Pulmonary artery endothelial cell (primary cell): ENCODE measurements around the gene NTN4. TPM values are rescaled to one million over a fixed set of nuclear protein-coding genes. Genes with fewer than 3 reads are reported as not detected.
"Not testable (repeated sequence)": the region's sequence is repeated elsewhere in the genome, so short reads cannot be mapped to it uniquely, and the experiment has no call there.

Experiments used
- DNase-seq: peaks from one replicate; pipeline ENCODE4 v3.0.0-alpha.2; 2011; ENCODE audit warnings: low read depth, low spot score
- total RNA-seq: library from RNA; depleted of rRNA; stranded (reverse); fragments of >200 nt; gene quantifications from 2 replicates; pipeline ENCODE4 v1.2.3, GENCODE V29; 2014

NTN4 gene
- total RNA-seq, 1 donor from 2014 or later, result 122 TPM

DNA sequence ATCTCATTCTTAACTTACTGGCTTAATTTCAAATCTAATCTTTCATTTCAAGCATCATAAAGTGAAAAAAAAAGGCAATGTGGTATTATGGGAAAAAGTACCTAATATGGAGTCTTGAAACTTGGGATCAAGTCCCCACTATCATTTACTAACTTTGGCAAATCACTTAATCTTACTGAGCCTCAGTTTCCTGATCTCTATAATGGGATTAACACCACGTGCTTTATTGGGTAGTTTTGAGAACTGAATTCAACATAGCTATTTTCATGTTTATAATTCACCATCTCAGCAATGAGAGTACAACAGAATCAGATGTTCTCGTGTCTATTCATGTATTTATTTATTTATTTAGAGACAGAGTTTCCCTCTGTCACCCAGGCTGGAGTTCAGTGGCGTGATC is 78.3 kb downstream of the NTN4 start:
- no peak for DNase-seq

DNA sequence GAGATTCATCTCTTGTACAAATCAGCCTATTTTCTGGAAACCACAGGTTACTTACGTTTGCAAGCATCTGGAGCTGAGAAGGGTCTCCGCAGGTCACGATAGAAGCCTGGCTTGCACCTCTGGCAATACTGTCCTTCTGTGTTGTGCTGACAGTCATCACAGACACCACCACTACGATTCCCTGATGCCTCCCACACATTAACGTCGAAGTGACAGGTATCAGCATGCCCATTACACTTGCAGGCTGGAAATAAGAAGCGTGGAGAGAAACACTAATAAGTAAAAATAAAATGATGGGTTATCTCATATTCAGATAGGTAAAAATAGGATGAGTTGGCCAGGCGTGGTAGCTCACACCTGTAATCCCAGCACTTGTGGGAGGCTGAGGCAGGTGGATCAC is 80.2 kb downstream of the NTN4 start:
- no peak for DNase-seq

DNA sequence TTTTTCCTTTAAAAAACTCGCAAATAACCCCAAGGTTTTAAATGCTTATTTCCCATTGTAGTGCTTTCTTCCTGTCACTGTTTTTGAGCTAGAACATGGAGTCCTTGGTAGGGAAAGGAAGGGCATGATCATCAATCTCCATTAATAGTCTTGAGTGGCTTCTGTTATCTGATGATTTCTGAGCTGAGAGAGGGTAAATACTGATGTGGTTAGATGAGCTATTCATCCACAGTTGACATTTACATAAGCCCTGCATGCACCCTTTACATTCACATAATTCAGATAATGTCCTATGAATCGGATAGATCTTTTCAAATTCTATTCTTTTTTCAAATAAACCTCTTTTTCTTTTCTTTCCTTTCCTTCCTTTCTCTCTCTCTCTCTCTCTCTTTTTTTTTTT is 81.4 kb downstream of the NTN4 start:
- no peak for DNase-seq

DNA sequence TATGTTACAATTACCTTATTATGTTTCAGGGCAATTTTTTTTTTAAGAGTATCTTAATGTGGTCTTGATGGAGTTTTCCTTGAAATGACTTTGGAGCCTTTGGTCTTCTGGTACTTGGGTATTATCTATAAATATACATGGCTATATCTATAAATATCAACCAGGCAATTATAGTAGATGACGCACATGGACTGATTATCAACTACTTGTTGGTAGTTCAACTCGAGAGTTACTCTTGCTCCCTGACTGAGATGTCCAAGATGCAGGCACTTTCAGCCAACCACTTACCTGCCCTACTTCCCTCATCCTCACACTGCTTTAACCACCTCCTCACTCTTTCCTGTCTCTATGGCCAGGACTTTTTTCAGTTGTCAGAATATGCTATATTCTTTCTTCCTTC is 85.4 kb downstream of the NTN4 start:
- no peak for DNase-seq

DNA sequence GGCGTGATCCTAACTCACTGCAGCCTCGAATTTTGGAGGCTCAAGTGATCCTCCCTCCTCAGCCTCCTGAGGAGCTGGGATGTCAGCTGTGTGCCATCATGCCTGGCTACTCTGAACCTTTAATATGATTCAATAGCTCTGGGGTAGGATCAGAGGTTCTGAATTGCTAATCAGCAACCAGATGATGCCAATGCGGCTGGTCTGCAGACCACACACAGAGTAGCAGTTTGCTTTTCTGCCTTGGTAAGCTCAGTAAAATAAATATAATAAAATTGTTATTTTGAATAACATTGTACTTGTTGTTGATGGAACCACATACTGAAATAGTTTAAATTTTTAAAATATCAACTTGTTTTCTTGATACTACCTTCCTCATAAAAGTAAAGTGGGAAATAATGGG is 86.6 kb downstream of the NTN4 start:
- DNase-seq, result no peak

DNA sequence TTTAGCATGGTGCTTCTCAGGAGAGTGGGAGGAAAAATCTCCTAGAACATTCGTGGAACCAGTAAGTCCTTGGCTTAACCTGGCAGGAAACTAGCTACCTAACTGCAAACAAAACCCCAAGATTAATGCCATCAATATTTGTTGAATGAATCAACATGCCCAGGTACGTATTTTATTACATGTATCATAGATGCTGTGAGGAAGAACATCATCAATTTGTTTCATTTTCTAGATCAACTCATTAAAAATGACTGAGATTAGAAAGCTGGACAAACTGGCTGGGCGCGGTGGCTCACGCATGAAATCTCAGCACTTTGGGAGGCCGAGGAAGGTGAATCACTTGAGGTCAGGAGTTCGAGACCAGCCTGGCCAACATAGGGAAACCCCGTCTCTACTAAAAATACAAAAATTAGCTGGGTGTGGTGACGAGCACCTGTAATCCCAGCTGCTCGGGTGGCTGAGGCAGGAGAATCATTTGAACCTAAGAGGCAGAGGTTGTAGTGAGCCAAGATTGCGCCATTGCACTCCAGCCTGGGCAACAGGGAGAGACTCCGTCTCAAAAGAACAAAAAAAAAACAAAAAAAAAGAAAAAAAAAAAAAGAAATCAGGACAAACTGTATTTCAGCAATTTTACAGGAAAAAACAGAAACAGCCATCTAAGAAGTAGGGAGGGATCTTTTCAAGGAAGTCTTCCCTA is 88.7 kb downstream of the NTN4 start:
- DNase-seq, result no peak

DNA sequence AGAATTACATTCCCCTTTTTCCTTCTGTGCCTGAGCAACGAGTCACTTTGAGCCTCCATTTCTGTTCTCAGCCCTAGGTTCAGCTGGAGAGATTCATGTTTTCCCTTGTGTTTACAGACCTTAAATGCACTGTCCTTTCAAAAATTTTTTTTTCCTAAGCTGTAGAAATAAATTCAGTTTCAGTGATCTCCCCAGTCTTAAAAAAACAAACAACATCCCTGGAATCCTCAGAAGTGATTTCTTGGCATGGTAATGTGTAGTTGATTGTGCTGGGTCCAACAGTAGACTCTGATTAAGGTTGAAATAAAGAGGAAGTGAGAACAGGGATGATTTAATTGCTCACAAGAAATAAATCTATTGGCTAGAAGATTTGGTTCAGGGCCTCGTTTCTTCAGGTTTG is 89.3 kb downstream of the NTN4 start:
- DNase-seq, result no peak

DNA sequence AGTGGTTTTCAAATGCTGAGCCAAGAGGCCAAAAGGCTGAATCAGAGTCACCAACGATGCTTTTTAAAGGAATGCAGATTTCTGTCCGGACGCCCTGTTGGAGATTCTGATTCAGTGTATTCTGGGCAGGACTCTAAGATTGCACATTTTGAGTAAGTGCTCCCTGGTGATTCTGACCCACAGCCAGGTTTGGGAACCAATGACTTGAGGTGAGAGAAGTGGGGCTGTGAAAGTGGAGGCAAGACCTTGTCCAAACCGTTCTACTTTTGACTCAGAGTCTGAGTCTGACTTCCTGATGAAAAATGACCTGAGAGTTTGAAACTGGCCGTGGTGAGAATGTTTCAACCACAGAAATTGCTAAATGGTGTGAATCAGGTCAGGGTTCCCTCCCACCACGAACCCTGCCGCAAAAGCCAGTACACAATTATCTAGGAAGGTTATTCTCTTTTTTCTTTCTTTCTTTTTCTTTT is 90.2 kb downstream of the NTN4 start:
- no peak for DNase-seq

DNA sequence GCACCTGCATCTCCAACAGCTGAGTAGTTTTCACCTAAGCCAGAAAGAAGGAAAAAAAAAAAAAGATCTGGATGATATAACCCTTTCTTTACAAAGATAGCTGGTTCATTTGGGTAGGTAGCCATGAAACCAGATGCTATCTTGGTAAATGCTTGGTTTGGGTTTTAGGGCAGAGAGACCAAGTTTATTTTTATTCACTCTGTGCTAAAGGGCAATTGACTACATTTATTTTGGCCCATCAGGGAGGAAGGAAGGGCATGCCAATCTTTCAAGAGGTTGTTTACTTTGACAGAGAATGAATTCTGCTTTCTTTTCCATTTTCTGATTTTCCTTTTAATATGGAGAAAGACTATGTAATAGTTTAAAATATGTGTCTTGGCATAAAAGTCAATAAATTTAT is 91.0 kb downstream of the NTN4 start:
- no peak for DNase-seq

DNA sequence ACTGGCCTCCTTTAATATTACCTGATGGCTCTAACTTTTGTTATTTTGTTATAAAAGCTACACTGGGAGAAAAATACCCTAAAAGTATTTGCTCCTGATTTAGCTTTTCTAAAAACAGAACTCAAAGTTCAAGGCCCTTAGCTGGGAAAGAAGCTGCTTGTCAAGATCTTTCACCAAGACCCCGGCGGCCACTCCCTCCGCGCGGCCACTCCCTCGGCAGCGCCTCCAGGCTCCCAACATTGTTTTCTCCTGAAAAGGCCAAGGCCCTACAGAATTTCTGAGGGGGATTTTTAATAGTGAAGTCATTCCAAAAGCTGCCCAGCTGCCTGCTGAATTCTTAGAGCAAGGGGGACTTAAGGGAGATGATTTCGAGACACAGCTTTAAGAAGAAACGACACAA is 96.4 kb downstream of the NTN4 start:
- no peak for DNase-seq

DNA sequence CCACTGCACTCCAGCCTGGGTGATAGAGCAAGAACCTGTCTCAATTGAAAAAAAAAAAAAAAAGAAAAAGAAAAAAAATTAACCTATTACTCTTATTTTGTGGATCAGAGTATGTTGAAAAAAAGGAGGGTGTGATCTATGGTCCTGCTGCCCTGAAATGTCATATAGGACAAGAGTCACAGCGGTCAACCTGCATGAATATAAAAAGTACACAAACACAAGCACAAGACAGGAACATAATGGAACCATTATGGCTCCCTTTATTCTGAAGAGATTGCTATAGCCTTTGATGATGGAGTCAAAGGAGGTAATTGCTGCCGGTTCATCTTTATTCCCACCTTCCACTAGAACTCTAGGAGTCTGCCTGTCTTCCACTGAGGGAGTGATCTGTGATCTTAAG is 96.9 kb downstream of the NTN4 start:
- no peak for DNase-seq

DNA sequence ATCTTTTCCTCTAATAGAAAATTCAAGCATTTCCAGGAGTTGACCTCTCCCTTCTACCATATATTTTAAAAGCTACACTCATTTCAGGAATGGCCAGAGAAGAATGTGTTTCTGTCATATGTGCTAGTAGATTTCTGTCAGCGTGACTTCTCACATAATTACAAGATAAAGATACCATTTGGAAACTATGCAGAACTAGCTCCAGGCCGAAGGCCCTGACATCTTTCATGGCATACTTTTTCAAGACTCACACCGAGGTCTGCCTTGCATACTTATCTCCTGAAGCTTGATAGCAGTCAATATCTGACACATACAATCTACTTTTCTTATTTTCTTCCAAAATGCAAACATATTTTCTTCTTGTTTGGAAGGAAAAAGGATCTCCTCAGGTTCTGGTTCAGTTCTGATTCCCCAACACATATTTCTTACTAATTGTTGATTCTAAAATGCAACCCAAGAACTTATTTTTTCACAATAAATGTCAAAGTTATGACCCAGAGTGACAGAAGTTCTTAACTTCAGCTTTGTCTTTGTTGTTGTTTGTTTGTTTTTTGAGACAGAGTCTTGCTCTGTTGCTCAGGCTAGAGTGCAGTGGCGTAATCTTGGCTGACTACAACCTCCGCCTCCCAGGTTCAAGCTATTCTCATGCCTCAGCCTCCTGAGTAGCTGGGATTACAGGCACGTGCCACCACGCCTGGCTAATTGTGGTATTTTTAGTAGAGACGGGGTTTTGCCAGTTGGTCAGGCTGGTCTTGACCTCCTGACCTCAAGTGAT is 99.5 kb downstream of the NTN4 start:
- DNase-seq, result no peak

DNA sequence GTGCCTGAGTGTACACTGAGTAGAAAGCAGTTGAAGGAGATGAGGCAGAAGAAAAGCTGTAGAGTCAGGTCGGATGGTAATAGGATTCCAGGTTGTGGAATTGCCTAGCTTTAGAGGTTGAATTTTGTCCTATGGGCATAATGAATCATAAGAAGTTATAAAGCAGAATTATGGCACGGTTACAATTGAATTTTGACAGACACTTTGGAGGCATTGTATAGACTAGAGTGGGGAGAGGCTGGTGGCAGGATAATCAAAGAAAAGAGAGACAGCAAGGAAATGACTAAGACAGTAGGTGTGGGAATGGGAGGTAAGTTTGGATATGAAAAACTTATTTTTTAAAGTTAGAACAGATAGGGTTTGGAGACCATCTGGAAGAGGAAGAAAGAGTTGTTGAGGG is 102.6 kb downstream of the NTN4 start:
- DNase-seq, result no peak

DNA sequence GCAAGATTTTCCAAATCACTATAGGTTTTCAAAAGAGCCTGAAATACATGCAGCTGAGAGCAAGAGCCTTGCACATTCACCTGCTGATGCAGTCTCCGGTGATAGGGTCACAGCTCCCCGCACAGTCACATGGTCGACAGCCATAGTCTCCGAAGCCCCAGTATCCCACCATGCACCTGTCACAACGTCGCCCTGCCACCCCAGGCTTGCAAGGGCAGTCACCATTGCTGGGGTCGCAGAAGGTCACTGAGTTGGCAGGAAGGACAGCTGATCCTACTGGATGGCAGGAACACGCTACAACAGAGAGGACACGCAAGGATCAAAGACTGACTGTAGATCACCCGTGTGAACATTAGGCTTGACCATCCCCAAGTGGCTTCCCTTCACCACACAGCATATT is 107.1 kb downstream of the NTN4 start:
- no peak for DNase-seq

DNA sequence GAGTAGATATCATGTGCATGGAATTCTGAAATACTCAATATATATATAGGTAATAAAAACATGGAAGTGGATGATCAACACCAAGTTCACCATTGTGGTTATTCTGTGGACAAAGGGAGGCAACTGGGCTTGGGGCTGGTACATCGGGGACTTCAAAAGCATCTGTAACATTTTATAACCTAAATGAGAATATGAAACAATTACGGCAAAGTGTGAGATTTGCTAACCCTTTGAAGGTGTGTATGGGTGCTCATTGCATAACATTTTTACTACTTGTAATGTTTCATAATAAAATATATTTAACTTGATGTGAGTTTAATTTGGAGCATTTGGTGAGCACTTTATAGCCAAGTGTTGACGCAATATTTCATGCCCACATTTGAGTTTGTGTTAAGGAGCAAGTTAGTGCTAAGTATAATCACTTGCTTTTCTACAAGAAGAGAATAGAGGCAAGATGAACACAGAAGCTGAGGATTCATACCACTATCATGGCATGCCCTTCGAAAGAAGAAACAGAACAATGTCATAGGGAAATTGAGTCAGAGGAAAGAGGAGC is 109.3 kb downstream of the NTN4 start:
- DNase-seq, result no peak

DNA sequence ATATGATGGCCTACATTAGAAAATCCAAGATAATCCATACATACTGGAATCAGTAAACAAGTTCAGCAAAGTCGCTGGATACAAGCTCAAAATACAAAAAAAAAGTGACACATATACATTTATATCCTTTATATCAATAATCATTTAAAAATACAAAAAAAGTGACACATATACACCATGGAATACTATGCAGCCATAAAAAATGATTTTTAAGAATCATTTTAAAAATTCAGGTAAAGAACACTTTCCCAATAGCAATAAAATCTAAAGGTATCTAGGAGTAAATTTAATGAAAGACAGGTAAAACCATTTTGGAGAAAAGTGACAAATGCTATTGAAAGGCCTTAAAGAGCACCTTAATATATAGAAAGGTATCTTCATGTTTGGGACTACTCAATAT is 111.9 kb downstream of the NTN4 start:
- DNase-seq, result no peak

DNA sequence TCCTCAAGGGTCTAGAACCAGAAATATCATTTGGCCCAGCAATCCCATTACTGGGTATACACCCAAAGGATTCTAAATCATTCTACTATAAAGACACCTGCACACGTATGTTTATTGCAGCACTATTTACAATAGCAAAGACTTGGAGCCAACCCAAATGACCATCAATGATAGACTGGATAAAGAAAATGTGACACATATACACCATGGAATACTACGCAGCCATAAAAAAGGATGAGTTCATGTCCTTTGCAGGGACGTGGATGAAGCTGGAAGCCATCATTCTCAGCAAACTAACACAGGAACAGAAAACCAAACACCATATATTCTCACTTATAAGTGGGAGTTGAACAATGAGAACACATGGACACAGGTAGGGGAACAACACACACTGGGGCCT is 112.8 kb downstream of the NTN4 start:
- not testable (repeated sequence) for DNase-seq

DNA sequence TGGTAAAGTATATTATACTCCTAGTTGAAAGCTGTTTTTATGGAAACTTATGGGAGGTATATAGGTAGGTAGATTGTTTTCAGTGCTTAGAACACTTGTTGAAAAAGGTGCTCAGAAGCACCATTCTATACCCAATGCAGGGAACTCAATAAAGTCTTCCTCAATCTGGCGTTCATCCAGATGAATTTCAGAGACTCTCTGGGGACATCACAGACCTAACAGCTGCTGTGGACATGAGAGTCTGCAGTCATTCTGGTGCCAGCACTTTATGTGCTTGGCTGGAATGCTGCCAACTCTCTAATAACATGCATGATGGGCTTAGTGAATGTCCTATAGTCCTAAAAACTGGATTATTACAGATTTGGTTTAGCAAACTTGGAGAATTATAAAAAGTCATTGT is 115.9 kb downstream of the NTN4 start:
- DNase-seq, result peak; percentile 43

DNA sequence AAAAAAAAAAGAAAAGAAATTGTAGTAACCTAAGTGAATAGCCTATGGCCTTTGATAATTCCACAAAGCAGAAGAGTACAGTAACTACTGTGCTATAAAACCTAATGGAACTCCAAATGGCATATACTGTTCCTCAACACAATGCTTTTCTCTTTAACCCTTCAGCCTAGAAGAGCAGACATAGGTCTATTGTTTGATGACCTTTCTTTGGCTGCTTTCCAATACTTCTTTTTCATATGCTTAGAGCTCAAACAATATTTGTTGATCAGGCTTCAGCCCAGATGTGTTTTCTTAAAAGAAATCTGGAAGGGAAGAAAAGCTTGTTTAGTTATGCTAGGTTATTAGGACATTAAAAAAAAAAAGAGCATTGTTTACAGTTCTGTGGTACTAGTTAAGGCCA is 116.4 kb downstream of the NTN4 start:
- DNase-seq, result no peak

DNA sequence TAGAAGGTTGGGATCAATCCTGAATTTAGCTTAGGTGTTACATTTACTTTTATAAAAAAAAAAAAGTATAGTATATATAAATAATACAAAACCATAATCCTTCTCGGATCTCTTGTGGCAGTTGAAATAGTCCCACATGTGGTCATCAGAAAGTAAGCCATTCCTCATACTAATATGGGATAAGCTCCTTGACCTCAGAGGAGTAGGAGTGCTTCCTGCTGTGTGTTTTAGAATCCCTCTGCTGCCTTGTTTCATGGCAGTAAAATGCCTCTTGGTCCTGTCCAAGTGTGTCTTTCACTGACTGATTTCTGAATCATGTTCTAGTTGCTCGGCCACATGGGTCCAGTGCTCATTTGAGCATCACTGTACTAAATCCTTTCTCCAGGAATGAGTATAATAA is 117.0 kb downstream of the NTN4 start:
- DNase-seq, result no peak

DNA sequence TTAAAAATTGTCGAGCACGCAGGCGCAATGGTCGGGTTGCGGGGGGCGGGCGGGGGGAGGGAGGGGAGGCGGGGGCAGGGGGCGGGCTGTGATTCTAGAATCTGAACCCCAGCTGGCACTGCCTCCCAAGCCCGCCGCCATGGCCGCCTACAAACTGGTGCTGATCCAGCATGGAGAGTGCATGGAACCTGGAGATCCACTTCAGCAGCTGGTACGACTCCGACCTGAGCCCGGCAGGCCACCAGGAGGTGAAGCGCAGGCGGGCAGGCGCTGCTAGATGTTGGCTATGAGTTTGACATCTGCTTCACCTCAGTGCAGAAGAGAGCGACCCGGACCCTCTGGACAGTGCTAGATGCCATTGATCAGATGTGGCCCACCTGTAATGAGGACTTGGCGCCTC is 118.4 kb downstream of the NTN4 start:
- DNase-seq, result no peak

DNA sequence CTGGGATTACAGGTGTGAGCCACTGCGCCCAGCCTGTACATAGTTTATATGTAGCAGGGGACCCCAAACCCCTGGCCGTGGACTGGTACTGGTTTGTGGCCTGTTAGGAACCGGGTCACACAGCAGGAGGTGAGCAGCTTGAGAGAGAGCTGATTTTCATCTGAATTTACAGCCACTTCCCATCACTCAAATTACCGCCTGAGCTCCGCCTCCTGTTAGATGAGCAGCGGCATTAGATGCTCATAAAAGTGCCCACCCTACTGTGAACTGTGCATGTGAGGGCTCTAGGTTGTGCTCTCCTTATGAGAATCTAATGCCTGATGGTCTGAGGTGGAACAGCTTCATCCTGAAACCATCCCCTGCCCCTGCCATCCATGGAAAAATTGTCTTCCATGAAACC is 119.3 kb downstream of the NTN4 start:
- DNase-seq, result no peak

DNA sequence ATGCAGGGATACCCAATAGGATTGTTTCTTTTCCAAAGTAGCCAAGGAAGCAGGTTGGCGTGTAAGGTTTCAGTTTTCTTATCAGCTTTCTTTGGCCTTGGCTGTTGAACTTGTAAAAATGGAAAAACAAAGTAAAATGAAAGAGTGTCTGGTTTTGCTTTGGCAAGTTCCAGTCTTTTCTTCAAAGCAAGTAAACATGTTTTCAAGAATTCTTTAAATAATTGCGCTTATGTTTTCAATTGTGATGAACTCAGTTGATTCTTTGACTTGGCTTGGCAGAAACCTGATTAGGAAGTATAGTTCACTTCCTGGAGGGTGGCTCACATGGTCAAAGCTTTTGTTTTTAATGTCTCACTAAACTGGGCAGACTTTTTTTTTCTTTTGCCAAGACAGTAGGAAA is 127.0 kb downstream of the NTN4 start:
- peak; percentile 94 for DNase-seq
